ENCODE results near the gene FAM8A1.

Gene FAM8A1

DNA sequence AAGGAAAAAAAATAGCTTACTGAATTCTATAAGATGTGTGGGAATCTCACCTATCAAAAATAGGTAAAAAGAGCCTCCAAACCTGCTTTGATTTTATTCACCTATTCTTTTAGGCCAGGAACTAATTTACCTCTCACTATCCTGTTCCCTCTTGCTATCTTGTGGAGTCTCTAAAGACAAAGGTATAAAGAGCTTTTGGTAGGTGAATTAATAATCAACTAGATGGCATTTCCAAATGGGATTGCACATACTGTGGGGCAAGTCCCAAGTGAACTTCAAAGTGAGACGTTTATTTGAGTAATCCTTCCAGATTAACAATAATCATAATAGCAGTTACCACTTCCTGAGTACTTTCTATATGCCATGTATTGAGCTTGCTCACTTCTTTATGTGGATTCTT, 2.8 kb downstream of the FAM8A1 start:
- no peak for DNase-seq

DNA sequence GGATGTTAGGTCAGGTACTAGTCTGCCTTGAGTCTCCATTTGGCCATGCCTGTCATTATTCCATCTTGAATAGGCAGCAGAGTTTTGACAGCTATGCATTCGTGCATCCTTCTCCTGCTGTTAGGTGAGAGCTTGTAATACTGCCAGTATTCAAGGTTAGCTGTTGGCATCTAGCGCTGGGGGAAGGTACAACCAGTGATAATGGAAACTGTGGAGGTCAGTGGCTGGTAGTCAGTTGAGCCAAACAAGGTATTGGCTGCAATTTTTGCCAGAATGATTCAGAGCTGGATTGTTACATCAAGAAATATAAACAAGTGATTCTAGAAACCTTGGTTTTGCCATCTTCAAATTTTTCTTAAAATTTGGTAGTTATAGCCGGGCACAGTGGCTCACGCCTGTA, 6.5 kb downstream of the FAM8A1 start:
- no peak for DNase-seq

DNA sequence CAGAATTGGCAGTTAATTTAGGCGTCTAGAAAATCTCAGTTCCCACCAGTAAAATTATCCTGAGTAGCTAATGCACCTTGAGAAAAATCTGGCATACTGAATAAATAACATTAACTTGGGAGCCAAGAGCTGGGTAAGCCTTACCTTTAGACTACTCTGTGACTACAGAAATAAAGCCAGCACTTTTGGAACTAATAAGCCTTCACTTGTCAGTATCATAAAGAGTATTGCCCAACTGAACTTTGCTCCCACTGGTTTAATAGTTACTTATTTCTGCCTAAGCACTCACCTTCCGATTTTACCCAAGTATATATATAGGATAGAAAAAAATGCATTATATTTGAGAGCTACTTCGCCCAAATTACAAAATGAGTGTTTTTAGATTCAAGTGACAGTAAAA, 10.7 kb downstream of the FAM8A1 start:
- DNase-seq: no peak

DNA sequence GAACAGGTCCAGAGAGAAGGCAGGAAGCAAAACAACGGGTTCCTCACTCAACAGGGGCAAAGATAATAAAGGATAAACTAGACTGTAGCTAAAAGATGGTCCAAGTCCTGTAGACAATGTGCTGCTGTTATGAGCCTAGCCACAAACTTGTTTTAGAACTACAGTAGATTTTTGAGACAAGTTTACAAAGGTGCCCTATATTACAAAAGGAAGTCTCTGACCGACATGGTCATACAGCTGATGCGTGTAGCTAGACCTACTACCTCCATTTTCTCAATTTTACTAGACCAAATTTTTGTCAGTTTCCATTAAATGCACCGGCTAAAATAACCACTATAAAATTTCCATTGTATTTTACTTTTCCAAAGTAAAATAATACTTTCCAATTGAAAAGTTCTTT, 11.9 kb downstream of the FAM8A1 start:
- no peak for DNase-seq

DNA sequence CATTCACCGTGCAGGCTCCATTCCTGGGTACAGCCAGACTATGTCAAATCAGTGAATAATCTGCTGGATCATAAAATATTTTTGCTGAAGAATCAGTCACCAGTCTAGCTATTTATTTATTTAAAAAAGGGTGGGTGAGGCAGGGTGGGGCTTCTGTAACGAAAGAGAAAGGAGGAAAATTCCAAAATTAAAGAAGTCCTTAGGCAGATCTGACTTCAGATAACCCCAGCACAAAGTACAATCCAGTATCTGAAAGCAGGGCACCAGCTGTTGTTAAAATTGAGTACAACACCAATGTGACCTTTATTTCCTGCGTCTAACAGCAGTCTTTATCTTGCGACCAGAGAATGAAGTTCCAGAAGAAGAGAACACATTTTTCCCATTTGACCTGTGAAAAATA, 15.7 kb downstream of the FAM8A1 start:
- DNase-seq: no peak

DNA sequence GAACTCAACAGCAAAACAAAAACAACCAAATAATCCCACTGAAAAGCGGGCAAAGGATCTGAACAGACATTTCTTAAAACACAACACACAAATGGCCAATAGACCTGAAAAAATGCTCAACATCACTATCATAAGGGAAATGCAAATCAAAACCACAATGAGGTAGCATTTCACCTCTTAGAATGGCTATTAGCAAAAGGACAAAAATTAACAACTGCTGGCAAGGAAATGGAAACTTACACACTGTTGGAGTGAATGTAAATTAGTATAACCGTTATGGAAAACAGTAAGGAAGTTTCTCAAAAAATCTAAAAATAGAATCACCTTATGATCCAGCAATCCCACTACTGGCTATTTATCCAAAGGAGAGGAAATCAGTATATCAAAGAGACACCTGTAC, 20.9 kb downstream of the FAM8A1 start:
- no peak for DNase-seq

DNA sequence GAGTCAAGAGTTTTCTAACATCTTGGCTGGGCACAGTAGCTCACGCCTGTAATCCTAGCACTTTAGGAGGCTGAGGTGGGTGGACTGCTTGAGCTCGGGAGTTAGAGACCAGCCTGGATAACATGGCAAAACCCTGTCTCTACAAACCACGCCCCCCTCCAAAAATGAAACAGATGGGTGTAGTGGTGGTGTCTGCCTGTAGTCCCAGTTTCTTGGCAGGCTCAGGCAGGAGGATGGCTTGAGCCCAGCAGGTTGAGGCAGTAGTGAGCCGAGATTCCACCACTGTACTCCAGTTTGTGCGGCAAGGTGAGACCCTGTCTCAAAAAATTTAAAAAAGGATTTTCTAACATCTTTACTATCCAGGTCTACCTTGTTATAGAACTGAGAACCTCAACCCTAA, 22.0 kb downstream of the FAM8A1 start:
- DNase-seq: no peak

DNA sequence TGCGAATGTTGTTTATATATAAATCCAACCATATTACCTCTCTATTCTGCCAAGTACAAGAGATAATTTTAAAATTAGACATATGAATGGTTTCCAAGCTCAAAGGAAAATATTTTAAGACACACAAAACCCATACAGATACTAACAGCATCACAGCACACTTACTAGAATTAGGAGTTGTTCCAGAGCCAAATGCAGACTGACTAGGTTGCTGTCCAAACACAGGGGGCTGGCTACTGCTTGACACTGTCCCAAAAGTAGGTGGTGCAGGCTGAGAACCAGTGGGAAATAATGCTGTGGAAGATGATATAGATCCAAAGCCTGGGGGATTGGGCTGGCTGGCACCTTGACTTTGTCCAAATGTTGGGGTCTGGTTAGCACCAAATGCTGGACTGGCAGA, 24.3 kb downstream of the FAM8A1 start:
- no peak for DNase-seq

DNA sequence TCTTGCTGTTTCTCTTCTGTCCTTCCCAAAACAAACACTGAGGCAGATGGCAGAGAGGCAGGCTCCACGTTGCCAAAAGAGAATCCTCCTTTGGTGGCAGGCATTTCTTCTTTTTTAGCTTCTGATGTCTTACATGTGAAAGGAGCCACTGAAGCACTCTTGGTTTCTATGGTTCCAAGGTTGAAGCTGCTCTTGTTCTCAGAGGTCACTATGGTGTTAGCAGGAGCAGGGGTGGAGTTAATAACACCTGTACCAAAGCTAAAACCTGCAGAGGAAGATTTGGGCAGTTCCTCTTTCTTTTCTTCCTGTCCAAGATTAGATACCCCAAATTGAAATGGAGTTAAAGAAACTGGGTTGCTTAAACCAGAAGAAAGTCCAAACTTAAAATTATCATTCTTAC, 28.8 kb downstream of the FAM8A1 start:
- DNase-seq: no peak

DNA sequence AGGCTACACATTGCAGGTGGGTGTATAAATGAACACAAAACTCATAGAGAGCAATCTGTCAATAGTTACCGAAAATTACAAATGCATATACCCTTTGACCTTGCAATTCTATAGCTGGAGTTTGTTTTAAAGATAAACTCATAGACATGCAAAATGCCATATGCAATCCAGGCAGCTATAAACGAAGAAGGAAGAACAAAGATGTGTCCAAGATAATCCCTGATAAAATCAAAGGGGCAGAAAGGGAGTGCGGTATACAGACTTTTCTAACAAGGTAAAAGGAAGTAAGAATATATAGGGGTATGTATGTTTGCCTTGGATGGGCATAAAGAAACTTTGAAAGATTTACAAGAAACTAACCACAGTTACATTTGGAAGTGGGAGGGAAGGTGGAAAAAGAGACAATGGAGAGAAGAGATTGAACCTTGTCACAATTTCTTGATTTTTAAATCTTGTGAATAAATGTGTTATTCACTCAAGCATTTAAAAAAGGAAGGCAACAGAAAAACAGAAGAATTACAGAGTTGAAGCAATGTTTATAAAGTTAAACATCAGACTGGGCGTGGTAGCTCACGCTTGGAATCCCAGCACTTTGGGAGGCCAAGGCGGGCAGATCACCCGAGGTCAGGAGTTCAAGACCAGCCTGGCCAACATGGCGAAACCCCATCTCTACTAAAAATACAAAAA, 29.9 kb downstream of the FAM8A1 start:
- no peak for DNase-seq

DNA sequence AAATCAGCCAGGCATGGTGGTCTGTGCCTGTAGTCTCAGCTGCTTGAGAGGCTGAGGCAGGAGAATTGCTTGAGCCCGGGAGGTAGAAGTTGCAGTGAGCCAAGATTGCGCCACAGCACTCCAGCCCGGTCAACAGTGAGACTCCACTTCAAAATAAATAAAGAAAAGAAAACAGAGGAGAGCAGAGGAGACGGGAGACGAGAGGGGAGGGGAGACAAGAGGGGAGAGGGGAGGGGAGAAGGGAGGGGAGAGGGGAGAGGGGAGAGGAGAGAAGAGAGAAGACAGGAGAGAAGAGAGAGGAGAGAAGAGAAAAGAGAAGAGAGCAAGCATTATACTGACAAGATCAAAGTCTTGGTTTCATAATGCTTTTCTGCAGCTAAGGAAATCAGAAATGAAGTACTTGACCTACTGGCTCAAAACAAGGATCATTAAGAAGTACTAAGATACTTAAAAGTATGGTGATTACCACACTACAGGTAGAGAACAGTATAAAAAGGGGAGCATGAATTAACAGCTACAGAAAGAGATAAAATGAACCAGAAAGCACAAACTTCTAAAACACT, 30.5 kb downstream of the FAM8A1 start:
- DNase-seq: peak; percentile 46

DNA sequence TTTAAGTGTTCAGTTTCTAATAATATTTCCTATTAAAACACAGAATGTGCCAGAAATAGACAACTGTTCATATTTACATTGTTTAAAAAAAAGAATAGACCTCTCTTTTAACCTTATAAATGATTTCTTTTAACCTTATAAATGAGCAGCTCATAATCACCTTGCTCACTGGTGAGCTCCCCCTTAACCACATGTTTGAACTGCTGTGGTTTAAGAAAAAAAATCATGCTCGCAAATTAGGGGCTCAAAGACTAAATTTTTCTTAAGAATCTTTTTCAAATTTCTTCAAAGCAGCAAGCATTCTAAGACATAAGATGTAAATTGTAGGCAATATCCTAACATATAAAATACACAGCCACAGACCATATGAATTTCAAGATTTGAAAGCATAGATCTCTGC, 32.8 kb downstream of the FAM8A1 start:
- DNase-seq: no peak

DNA sequence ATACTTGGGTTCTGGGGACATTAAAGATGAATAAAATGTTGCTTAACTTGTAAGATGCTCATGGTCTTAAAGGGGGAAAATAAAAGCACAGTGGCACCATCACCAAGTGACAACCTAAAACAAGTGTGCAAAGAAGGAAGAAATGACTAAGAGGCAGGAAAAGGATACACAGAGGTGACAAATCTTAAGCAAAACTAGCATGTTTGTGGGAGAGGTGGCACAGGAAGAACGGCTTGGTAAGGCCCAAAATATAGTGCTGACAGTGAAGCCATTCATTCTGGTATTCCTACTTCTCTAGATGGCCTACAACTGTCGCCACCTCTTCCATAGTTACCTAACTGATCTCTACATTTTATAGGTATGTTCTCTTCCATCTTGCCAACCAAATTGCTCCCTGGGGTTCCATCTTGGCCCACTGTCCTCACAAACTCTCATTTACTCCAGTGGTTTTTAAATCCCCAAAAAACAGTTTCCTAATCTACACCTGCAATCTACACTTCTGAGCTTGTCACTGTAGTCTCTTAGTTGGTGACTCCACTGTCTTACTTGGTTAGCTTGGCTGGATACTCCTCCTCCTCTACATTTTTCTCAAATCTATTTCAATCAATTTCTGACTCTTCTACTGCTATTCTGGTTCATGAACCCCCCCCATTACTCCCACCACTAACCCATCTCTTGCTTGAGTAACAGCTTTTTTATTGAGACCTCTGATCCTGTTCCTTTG, 33.5 kb downstream of the FAM8A1 start:
- DNase-seq: no peak

DNA sequence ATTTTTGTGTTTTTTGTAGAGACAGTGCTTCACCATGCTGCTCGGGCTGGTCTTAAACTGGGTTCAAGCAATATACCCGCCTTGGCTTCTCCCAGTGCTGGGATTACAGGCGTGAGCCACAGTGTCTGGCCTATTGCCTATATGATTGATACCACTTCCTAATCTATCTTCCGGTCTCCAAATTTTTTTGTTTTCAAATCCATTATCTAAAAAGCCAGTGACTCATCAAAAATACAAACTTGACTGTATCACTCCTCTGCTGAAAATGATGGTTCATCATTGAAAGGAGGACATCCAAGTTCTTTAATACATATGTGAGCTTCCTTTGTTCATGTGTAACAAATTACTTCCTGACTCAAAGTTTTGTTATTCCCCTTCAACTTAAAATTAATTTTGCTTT, 35.5 kb downstream of the FAM8A1 start:
- DNase-seq: no peak

DNA sequence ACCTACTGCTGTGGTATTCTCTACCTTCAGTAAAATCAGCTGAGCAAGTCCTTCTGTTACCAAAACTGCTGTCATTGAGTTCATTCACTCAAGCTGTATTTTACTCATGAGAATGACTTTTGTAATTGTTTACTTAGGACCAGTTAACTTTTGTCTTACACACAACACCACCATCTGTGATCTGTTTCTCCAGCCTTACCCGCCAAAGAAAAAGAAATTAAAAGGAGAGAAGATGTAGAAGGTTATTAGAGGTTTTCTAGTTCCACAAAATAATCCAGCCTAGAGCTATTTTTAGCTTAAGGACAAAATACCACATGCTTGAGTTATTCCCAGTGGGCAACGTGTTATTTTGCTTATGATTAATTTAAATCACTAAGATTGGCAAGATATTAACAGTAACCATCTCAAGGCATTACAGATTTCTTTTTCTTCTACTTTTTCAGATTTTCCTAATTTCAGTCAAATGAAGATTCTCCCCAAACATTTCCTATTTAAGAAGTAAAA, 38.2 kb downstream of the FAM8A1 start:
- DNase-seq: no peak

DNA sequence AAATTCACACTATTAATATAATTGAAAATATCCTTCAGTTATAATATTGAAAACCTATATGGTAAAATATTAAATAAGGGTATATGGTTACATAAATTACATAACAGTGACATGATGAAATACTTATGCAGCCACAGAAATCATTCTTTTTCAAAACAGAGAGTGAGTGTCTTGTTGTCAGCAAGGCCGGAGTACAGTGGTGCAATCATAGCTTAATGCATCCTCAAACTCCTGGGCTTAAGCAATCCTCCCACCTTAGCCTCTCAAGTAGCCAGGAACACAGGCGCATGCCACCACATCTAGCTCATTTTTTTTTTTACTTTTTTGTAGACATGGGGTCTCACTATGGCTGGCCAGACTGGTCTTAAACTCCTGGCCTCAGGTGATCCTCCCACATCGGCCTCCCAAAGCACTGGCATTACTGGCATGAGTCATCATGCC, 40.4 kb downstream of the FAM8A1 start:
- no peak for DNase-seq

DNA sequence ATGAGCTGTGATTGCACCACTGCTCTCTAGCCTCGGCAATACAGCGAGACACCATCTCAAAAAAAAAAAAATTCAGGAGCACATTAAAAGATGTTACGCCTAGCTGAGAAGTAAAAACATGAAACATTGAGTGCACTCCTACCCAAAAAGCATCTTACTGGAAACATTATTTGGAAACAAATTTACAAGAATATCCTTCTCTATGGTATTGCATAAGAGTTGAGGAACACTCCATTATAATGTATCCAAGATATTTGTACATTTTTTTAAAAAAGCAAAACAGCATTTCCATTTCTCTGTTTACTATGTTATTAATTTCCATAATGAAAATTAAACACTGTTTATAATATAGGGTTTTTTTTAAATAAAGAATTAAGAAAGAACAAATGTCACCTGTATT, 48.6 kb downstream of the FAM8A1 start:
- no peak for DNase-seq

DNA sequence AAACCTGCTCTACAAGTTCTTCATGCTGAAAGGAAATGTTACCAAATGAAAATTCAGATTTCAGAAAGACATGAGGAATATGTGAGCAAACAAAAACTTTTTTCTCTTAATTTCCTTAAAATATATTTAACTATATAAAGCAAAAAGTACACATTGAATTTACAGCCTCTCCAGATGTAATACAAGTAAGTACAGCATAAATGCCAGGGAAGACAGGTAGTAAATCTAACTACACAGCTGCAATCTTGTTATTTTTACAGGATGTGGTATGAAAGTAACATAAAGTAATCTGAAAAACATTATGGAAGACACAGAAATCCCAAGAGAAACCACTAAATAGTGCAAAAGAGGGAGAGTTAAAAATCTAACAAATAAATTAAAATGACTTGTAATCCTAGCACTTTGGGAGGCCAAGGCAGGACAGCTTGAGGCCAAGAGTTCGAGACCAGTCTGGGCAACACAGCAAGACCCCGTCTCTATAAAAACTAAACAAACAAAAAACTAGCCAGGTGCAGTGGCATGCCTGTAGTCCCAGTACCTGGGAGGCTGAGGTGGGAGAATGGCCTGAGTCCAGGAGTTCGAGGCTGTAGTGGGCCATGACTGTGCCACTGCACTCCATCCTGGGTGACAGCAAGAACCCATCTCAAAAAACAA, 50.7 kb downstream of the FAM8A1 start:
- no peak for DNase-seq

DNA sequence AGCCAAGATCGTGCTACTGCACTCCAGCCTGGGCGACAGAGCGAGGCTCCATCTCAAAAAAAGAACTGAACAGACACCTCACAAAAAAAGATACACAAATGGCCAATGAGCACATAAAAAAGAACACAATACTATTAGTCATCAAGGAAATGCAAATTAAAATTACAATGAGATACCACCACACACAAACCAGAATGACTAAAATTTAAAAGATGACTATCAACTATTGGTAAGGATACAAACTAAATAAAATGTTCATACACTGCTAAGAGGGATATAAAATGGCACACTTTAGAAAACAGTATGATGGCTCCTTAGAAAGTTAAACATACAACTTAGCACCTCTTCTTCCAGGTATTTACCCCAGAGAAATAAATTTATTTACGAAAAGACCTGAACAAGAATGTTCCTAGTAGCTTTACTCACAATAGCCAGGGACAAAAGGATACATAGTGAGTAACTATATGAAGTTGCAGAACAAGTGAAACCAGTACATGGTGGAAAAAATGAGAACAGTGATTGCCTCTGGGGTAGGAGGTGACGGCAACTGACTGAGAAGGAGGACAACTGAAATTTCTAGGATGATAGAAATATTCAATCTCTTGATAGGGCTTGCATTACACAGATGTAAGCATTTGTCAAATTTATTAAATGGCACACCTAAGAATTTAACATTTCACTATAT, 53.2 kb downstream of the FAM8A1 start:
- no peak for DNase-seq

DNA sequence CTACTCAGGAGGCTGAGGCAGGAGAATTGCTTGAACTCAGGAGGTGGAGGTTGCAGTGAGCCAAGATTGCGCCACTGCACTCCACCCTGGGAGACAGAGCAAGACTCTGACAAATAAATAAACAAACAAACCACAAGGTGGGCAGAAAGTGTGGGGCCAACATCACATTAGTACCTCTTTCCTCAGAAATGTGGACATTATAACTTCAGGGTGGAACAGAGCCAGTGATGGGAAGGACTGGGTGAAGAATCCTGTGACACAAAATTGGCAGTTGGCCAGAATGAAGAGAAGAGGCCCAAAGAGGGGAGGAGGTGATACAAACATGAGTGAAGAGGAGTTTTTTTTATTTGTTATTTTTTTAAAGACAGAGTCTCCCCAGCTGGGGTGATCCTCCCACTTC, 56.0 kb downstream of the FAM8A1 start:
- no peak for DNase-seq

DNA sequence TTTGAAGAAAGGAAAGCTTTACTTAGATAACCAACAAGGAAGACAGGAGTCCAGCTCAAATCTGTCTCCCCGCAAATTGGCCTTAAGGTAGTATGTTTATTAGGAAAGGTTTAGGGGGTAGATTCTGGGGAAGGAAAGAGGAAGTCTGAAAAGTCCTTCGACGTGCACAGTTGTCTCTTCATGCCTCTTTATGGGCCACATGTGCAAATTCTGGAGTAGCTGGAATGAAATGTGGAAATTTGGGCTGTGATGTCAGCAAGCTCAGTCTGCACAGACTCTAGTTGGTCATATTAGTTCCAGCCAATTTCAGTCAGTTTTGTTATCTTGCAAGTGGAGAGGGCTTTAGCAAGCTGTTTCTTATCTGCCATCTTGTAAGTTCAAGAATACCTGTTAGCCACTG, 56.5 kb downstream of the FAM8A1 start:
- DNase-seq: no peak
